Immature natural killer cell (primary cell): ENCODE measurements around the gene NFIB. TPM values are rescaled to one million over a fixed set of nuclear protein-coding genes. Genes with fewer than 3 reads are reported as not detected.

Source experiments
- DNase-seq, 3 donors: peaks; one replicate each; pipeline ENCODE4 v3.0.0; 2022; ENCODE audit warnings: mixed read lengths in 1 of 3
- H3K27ac Mint-ChIP-seq, 6 donors: one replicate each; pipeline ENCODE4 v1.8.0; 2020; ENCODE audit warnings: mixed read lengths in 6 of 6, mild to moderate bottlenecking in 5 of 6, inconsistent platforms in 4 of 6, moderate library complexity in 3 of 6
- H3K27me3 Mint-ChIP-seq, 3 donors: one replicate each; pipeline ENCODE4 v1.8.0; 2020 to 2021; ENCODE audit warnings: low read depth in 3 of 3, mild to moderate bottlenecking in 3 of 3, mixed read lengths in 3 of 3, moderate library complexity in 3 of 3, inconsistent platforms in 1 of 3
- H3K36me3 Mint-ChIP-seq, 3 donors: one replicate each; pipeline ENCODE4 v1.8.0; 2020; ENCODE audit warnings: mixed read lengths in 3 of 3, inconsistent platforms in 2 of 3, mild to moderate bottlenecking in 2 of 3
- H3K4me1 Mint-ChIP-seq, 2 donors: one replicate each; pipeline ENCODE4 v1.8.0; 2020; ENCODE audit warnings: inconsistent platforms in 2 of 2, mild to moderate bottlenecking in 2 of 2, mixed read lengths in 2 of 2, moderate library complexity in 1 of 2
- H3K4me3 Mint-ChIP-seq, 5 donors: one replicate each; pipeline ENCODE4 v1.8.0; 2020; ENCODE audit warnings: mild to moderate bottlenecking in 5 of 5, mixed read lengths in 5 of 5, inconsistent platforms in 3 of 5, moderate library complexity in 3 of 5
- H3K9me3 Mint-ChIP-seq, 6 donors: one replicate each; pipeline ENCODE4 v1.8.0; 2020; ENCODE audit warnings: mild to moderate bottlenecking in 6 of 6, mixed read lengths in 6 of 6, inconsistent platforms in 4 of 6, moderate library complexity in 3 of 6
- polyA plus RNA-seq, 3 donors: library from polyadenylated mRNA; unstranded; fragments of 300-500 nt; fragmentation: Illumina TruSeq; gene quantifications; one replicate each; pipeline ENCODE4 v1.2.3, GENCODE V29; 2021

NFIB gene
- polyA plus RNA-seq, 3 donors from 2014 or later: not detected

DNA sequence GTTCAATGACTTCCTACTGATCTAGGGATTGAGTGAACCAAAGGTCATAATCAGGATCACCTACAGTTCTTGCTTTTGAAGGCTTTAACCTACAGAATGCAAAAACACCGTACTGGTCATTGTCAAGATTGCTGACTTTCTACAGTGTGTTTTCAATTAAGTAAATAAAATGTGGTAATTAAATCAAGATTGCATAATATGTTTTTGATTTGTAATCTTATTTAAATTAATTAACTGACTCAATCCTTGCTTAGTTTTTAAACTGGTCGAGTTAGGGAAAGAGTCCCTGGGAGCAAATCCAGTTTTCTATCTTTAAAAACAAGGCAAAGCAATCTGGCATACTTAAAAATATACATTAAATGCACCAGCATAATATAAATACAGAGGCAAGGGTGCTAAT is 125.9 kb downstream of the NFIB start:
- Mint-ChIP-seq H3K27me3 (peaks cover 0 to 1% (median 0%) of the 10 kb centered on the region in 3 donors), H3K4me3 (no peak overlapping the region), H3K27ac (no peak overlapping the region), H3K9me3 (peaks cover 0 to 28% (median 3%) of the 10 kb centered on the region in 6 donors), H3K4me1 (no peaks in the 10 kb centered on the region), H3K36me3 (no peaks in the 10 kb centered on the region)
- no peak for DNase-seq

DNA sequence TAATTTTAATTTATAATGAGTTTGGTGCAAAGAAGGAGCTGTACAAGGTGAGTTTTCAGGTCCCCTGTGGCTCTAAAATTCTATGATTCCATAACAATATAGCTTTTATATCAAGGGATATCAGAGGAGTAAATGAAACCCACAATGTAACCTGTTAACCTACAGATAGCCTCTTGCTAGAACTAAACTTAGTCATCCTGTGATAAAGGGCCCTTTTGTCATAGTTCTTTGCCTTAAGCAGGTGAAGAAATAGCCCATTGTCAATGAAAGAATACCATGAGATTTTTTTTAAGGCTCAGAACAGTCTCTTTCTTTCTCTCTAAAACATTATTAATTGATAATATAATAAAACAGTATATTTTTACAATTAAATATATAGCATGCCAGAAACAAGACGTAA is 127.8 kb downstream of the NFIB start:
- Mint-ChIP-seq H3K4me3 (no peak overlapping the region), H3K27ac (no peak overlapping the region), H3K9me3 (peaks cover 0 to 24% (median 1%) of the 10 kb centered on the region in 6 donors), H3K36me3 (no peaks in the 10 kb centered on the region), H3K4me1 (no peaks in the 10 kb centered on the region), H3K27me3 (peaks cover 0 to 1% (median 0%) of the 10 kb centered on the region in 3 donors)
- DNase-seq: no peak

GRCh38 chr9:14185016-14185415 is 128.9 kb downstream of the NFIB start:
- DNase-seq: no peak
- no peak overlapping the region for H3K27ac Mint-ChIP-seq
- peaks cover 0 to 1% (median 0%) of the 10 kb centered on the region in 3 donors for H3K27me3 Mint-ChIP-seq
- H3K4me1 Mint-ChIP-seq: no peaks in the 10 kb centered on the region
- no peaks in the 10 kb centered on the region for H3K36me3 Mint-ChIP-seq
- peaks cover 0 to 32% (median 6%) of the 10 kb centered on the region in 6 donors for H3K9me3 Mint-ChIP-seq
- no peak overlapping the region for H3K4me3 Mint-ChIP-seq

GRCh38 chr9:14183001-14183400 is 130.9 kb downstream of the NFIB start:
- Mint-ChIP-seq H3K27ac (no peak overlapping the region), H3K9me3 (peaks cover 0 to 30% (median 6%) of the 10 kb centered on the region in 6 donors), H3K27me3 (no peaks in the 10 kb centered on the region), H3K36me3 (no peaks in the 10 kb centered on the region), H3K4me3 (no peak overlapping the region), H3K4me1 (no peaks in the 10 kb centered on the region)
- DNase-seq: no peak

DNA sequence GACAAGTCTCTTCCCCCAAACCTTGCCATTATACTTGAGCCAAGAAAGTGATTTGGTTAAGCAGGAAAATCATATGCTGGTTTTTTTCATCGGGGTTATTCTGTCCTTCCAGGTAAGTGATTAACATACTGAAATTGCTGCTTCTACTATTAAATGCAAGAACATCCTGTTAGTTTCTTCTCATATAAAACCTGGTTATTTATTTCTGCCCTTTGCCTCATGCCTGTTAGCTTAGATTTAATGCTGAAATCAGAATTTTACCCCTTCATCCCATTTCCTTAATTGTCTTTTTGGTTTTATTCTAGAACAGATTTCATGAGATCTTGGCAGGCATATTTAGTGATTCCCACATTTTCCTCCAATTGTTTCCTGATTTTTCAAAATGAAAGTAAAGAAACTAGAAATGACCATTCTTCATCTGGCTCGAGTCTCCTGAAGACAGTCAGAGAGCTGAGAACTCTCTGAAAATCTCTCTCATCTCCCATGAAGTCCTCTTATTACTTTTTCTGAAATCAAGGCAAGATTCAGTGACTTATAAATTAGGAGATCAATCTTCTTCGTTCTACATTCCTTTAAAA is 132.9 kb downstream of the NFIB start:
- Mint-ChIP-seq H3K9me3 (peaks cover 0 to 26% (median 6%) of the 10 kb centered on the region in 6 donors), H3K27ac (no peak overlapping the region), H3K4me3 (no peak overlapping the region), H3K4me1 (no peaks in the 10 kb centered on the region), H3K36me3 (no peaks in the 10 kb centered on the region), H3K27me3 (no peaks in the 10 kb centered on the region)
- DNase-seq: no peak

- Mint-ChIP-seq H3K27ac (no peak overlapping the region), H3K4me1 (no peaks in the 10 kb centered on the region), H3K4me3 (no peak overlapping the region), H3K27me3 (no peaks in the 10 kb centered on the region), H3K36me3 (no peaks in the 10 kb centered on the region), H3K9me3 (peaks cover 0 to 26% (median 11%) of the 10 kb centered on the region in 6 donors)
- no peak for DNase-seq
Measured at GRCh38 chr9:14180093-14180959, 133.6 kb downstream of the NFIB start.

- Mint-ChIP-seq H3K36me3 (no peaks in the 10 kb centered on the region), H3K9me3 (peaks cover 0 to 26% (median 12%) of the 10 kb centered on the region in 6 donors), H3K4me3 (no peak overlapping the region), H3K4me1 (no peaks in the 10 kb centered on the region), H3K27ac (no peak overlapping the region), H3K27me3 (no peaks in the 10 kb centered on the region)
- DNase-seq: no peak
Measured at GRCh38 chr9:14179449-14179848, 134.5 kb downstream of the NFIB start.

GRCh38 chr9:14175778-14176177 is 138.2 kb downstream of the NFIB start:
- Mint-ChIP-seq H3K9me3 (peaks cover 3 to 27% (median 11%) of the 10 kb centered on the region in 6 donors), H3K36me3 (peaks cover 0 to 4% (median 0%) of the 10 kb centered on the region in 3 donors), H3K27me3 (peaks cover 0 to 4% (median 0%) of the 10 kb centered on the region in 3 donors), H3K4me3 (no peak overlapping the region), H3K4me1 (no peaks in the 10 kb centered on the region), H3K27ac (no peak overlapping the region)
- DNase-seq: no peak

DNA sequence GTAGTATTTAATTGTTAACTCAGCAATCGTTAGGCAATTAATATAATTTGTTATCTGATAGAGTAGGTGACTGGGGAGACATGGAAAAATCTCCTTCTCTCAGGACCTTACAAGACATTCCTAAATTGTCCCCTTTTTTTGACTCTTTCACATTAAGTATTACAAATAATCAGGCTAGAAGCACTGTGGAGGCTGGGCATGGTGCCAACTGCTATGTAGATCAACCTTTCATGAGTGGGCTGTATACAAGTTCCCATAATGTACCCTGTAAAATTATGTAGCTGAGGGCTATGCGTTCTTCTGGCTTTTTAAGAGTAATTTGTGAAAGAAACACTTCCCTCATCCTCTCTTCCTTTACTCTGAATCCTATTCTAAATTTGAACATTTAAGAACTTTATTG is 140.2 kb downstream of the NFIB start:
- H3K27ac Mint-ChIP-seq: no peak overlapping the region
- H3K4me3 Mint-ChIP-seq: no peak overlapping the region
- H3K9me3 Mint-ChIP-seq: peaks cover 3 to 25% (median 12%) of the 10 kb centered on the region in 6 donors
- peaks cover 0 to 4% (median 0%) of the 10 kb centered on the region in 3 donors for H3K36me3 Mint-ChIP-seq
- no peak for DNase-seq
- no peaks in the 10 kb centered on the region for H3K4me1 Mint-ChIP-seq
- peaks cover 0 to 4% (median 0%) of the 10 kb centered on the region in 3 donors for H3K27me3 Mint-ChIP-seq

- Mint-ChIP-seq H3K36me3 (peaks cover 0 to 4% (median 0%) of the 10 kb centered on the region in 3 donors), H3K9me3 (peaks cover 3 to 26% (median 13%) of the 10 kb centered on the region in 6 donors), H3K4me1 (no peaks in the 10 kb centered on the region), H3K27me3 (peaks cover 0 to 6% (median 0%) of the 10 kb centered on the region in 3 donors), H3K27ac (no peak overlapping the region), H3K4me3 (no peak overlapping the region)
- DNase-seq: no peak
Measured at GRCh38 chr9:14170973-14171596, 142.9 kb downstream of the NFIB start.

GRCh38 chr9:14170392-14170931 is 143.5 kb downstream of the NFIB start:
- H3K4me1 Mint-ChIP-seq: no peaks in the 10 kb centered on the region
- DNase-seq: no peak
- H3K4me3 Mint-ChIP-seq: no peak overlapping the region
- peaks cover 0 to 9% (median 0%) of the 10 kb centered on the region in 3 donors for H3K27me3 Mint-ChIP-seq
- H3K27ac Mint-ChIP-seq: no peak overlapping the region
- H3K36me3 Mint-ChIP-seq: peaks cover 0 to 4% (median 0%) of the 10 kb centered on the region in 3 donors
- peaks cover 3 to 26% (median 11%) of the 10 kb centered on the region in 6 donors for H3K9me3 Mint-ChIP-seq

DNA sequence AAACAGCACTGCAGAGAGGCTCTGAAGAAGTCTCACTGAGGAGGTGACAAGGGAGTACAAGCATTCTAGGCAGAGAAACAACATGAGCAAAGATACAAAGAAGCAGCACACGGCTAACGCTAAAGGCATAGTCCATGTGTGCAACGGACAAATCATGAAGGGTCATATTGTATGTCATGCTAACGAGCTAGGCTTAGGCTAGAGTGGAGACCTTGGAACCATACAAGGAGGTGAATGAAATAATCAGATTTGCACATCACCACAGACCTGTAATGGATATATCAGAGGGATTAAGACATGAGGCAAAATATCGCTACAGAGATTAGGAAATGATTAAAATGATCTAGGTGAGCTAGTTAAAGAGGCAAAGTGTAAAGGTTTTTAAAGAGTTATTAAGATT is 145.6 kb downstream of the NFIB start:
- Mint-ChIP-seq H3K4me3 (no peak overlapping the region), H3K27ac (no peak overlapping the region)

GRCh38 chr9:14165376-14166035 is 148.4 kb downstream of the NFIB start:
- H3K9me3 Mint-ChIP-seq: peaks cover 2 to 21% (median 8%) of the 10 kb centered on the region in 6 donors
- no peaks in the 10 kb centered on the region for H3K36me3 Mint-ChIP-seq
- no peak for DNase-seq
- H3K4me3 Mint-ChIP-seq: no peak overlapping the region
- peaks cover 0 to 5% (median 0%) of the 10 kb centered on the region in 3 donors for H3K27me3 Mint-ChIP-seq
- H3K4me1 Mint-ChIP-seq: no peaks in the 10 kb centered on the region
- H3K27ac Mint-ChIP-seq: no peak overlapping the region

More for the DNA sequence above, 145.6 kb downstream of the NFIB start:
- DNase-seq: no peak
- Mint-ChIP-seq H3K36me3 (peaks cover 0 to 4% (median 0%) of the 10 kb centered on the region in 3 donors), H3K9me3 (peaks cover 3 to 23% (median 11%) of the 10 kb centered on the region in 6 donors), H3K27me3 (peaks cover 0 to 9% (median 0%) of the 10 kb centered on the region in 3 donors), H3K4me1 (no peaks in the 10 kb centered on the region)
